ENCODE data around the gene KHK.

DNA sequence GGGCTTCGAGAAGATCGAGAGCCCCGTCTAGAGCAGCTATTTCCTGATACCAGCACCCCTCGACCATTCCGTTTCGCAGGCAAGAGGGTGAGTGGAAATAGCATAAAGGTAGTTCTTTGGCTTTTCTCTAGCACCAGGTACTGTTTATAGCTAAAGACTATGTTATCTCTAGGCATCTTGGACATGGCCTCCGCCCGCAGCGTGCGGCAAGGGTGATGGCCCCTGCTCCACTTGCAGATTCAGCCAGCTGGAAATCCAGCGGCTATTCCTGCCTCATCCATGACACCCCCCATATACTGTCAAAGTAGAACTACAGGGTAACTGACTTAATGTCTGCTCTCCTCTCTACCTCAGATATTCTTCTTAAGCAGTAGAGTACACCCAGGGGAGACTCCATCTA lies 31.9 kb upstream of the KHK start:
- TF ChIP-seq, protein P1, sequence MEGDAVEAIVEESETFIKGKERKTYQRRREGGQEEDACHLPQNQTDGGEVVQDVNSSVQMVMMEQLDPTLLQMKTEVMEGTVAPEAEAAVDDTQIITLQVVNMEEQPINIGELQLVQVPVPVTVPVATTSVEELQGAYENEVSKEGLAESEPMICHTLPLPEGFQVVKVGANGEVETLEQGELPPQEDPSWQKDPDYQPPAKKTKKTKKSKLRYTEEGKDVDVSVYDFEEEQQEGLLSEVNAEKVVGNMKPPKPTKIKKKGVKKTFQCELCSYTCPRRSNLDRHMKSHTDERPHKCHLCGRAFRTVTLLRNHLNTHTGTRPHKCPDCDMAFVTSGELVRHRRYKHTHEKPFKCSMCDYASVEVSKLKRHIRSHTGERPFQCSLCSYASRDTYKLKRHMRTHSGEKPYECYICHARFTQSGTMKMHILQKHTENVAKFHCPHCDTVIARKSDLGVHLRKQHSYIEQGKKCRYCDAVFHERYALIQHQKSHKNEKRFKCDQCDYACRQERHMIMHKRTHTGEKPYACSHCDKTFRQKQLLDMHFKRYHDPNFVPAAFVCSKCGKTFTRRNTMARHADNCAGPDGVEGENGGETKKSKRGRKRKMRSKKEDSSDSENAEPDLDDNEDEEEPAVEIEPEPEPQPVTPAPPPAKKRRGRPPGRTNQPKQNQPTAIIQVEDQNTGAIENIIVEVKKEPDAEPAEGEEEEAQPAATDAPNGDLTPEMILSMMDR (IDR thresholded peaks at IDR 0.05) = no peak
- TF ChIP-seq POLR2A (IDR thresholded peaks at IDR 0.05) = no peak
